ENCODE measurements around the gene SYNPO2.

GRCh38 chr4:118918388-118918787, 29.7 kb downstream of the SYNPO2 start:
- TF ChIP-seq, protein P1, sequence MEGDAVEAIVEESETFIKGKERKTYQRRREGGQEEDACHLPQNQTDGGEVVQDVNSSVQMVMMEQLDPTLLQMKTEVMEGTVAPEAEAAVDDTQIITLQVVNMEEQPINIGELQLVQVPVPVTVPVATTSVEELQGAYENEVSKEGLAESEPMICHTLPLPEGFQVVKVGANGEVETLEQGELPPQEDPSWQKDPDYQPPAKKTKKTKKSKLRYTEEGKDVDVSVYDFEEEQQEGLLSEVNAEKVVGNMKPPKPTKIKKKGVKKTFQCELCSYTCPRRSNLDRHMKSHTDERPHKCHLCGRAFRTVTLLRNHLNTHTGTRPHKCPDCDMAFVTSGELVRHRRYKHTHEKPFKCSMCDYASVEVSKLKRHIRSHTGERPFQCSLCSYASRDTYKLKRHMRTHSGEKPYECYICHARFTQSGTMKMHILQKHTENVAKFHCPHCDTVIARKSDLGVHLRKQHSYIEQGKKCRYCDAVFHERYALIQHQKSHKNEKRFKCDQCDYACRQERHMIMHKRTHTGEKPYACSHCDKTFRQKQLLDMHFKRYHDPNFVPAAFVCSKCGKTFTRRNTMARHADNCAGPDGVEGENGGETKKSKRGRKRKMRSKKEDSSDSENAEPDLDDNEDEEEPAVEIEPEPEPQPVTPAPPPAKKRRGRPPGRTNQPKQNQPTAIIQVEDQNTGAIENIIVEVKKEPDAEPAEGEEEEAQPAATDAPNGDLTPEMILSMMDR (optimal IDR thresholded peaks at IDR 0.05 in 1 of 3, IDR thresholded peaks at IDR 0.05 in 1 of 3, conservative IDR thresholded peaks at IDR 0.05 in 1 of 3; ENCODE audit: extremely low read depth in 1 of 3, insufficient read depth in 2 of 3, low read length in 3 of 3): no peak
- TF ChIP-seq EZH2 (IDR thresholded peaks at IDR 0.05; ENCODE audit: low read length): no peak
